HL-60 (cell line): Measurements from ENCODE around the gene TEX29.

Experiments used
- DNase-seq, 2 experiments: peaks; one replicate each; pipeline ENCODE4 v3.0.0-alpha.2; 2010 to 2020; ENCODE audit warnings: low read depth in 1 of 2, low spot score in 1 of 2
- H3K27ac ChIP-seq: fragments of 250-450 bp; sonication (Bioruptor Pico); replicated peaks from 2 replicates; pipeline ENCODE4 v1.5.1; 2020; ENCODE audit warnings: mild to moderate bottlenecking, moderate library complexity
- H3K27me3 ChIP-seq: fragments of 250-450 bp; sonication (Bioruptor Pico); 2 replicates; pipeline ENCODE4 v1.5.1; 2021; ENCODE audit warnings: mild to moderate bottlenecking, moderate library complexity; ENCODE audit not compliant: insufficient read depth, poor library complexity, severe bottlenecking
- H3K4me3 ChIP-seq: replicated peaks from 2 replicates; pipeline ENCODE4 v1.5.1; 2011; ENCODE audit warnings: mild to moderate bottlenecking, control low read depth, low read length; ENCODE audit not compliant: insufficient read depth
- GABPA ChIP-seq: IDR thresholded peaks from 2 replicates; pipeline ENCODE4 v1.6.1; 2012; ENCODE audit warnings: low read depth
- POLR2AphosphoS5 ChIP-seq: IDR thresholded peaks from 2 replicates; pipeline ENCODE4 v1.6.1; 2012; ENCODE audit warnings: low read depth
- SPI1 ChIP-seq: IDR thresholded peaks from 2 replicates; pipeline ENCODE4 v1.6.1; 2012; ENCODE audit warnings: low read depth, mild to moderate bottlenecking, borderline replicate concordance
- TF ChIP-seq, protein P1 (sequence below): IDR thresholded peaks from 2 replicates; pipeline ENCODE4 v1.6.1; 2012; ENCODE audit warnings: low read depth; ENCODE audit not compliant: insufficient replicate concordance
- TF ChIP-seq, protein P2 (sequence below): IDR thresholded peaks from one replicate; pipeline ENCODE4 v1.5.1; 2011; ENCODE audit warnings: low read length, control low read depth, inconsistent platforms; ENCODE audit not compliant: insufficient read depth

The TEX29 gene

DNA sequence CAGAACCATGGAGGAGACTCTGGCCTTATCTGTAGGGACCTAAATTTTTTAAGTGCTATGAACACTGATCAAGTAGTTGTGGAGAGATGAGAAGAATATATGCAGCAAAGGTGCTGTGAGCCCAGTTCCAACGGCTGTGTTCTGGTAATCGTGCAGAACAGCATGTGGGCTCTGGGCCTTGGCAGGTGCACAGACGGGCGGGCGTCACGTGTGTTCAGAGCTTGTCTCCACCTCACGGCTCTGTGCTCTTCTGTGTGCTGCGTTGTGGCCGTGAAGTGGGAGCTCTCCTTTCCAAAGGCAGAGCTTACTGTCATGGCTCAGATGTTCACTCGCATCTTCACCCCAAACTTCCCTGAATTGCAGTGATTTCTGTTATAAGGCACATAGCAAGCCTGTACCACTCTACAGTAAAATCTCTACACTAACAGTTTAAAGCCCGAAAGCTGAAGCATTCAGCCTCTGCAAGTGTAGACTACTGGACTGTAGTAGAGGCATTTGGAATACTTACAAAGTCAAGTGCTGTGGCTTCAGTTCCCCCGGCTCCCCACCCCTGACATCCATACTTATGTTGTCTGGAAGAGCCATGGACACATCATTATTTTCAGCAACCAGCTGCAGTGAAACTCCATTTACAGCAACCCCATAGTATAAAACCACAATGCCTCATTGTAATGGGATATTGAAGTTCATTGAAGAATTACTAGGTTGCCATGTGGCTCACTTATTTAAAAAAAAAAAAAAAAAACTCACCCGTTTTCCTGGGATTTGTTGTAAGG lies 27.5 kb upstream of the TEX29 start:
- H3K27ac ChIP-seq: no peak overlapping the region
- no peak for DNase-seq
- no peaks in the 10 kb centered on the region for H3K27me3 ChIP-seq
- TF ChIP-seq, protein P1, sequence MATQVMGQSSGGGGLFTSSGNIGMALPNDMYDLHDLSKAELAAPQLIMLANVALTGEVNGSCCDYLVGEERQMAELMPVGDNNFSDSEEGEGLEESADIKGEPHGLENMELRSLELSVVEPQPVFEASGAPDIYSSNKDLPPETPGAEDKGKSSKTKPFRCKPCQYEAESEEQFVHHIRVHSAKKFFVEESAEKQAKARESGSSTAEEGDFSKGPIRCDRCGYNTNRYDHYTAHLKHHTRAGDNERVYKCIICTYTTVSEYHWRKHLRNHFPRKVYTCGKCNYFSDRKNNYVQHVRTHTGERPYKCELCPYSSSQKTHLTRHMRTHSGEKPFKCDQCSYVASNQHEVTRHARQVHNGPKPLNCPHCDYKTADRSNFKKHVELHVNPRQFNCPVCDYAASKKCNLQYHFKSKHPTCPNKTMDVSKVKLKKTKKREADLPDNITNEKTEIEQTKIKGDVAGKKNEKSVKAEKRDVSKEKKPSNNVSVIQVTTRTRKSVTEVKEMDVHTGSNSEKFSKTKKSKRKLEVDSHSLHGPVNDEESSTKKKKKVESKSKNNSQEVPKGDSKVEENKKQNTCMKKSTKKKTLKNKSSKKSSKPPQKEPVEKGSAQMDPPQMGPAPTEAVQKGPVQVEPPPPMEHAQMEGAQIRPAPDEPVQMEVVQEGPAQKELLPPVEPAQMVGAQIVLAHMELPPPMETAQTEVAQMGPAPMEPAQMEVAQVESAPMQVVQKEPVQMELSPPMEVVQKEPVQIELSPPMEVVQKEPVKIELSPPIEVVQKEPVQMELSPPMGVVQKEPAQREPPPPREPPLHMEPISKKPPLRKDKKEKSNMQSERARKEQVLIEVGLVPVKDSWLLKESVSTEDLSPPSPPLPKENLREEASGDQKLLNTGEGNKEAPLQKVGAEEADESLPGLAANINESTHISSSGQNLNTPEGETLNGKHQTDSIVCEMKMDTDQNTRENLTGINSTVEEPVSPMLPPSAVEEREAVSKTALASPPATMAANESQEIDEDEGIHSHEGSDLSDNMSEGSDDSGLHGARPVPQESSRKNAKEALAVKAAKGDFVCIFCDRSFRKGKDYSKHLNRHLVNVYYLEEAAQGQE: no peak
- TF ChIP-seq GABPA (no peak), SPI1 (no peak), POLR2AphosphoS5 (no peak)
- TF ChIP-seq, protein P2, sequence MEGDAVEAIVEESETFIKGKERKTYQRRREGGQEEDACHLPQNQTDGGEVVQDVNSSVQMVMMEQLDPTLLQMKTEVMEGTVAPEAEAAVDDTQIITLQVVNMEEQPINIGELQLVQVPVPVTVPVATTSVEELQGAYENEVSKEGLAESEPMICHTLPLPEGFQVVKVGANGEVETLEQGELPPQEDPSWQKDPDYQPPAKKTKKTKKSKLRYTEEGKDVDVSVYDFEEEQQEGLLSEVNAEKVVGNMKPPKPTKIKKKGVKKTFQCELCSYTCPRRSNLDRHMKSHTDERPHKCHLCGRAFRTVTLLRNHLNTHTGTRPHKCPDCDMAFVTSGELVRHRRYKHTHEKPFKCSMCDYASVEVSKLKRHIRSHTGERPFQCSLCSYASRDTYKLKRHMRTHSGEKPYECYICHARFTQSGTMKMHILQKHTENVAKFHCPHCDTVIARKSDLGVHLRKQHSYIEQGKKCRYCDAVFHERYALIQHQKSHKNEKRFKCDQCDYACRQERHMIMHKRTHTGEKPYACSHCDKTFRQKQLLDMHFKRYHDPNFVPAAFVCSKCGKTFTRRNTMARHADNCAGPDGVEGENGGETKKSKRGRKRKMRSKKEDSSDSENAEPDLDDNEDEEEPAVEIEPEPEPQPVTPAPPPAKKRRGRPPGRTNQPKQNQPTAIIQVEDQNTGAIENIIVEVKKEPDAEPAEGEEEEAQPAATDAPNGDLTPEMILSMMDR: no peak
- H3K4me3 ChIP-seq: no peak overlapping the region

DNA sequence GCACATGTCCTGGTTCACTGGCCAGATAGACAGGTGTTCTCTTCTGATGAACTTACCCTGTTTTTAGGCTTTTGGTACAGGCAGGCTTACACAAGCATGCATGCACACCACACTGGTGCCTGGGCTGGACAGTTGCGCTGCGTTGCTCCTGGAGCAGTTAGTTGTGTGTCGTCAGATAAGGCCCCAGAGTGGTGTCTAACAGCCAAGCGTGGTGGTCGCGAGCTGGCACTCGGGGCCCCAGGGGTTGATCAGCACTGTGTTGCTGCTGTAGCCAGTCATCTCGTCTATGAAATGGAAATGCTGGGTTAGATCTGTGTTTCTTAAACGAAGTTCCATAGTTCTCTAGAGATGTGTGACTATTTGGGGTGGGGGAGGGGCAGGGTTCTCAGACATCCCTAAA lies 24.6 kb upstream of the TEX29 start:
- DNase-seq: no peak
- Histone ChIP-seq H3K4me3 (no peak overlapping the region), H3K27ac (no peak overlapping the region), H3K27me3 (no peaks in the 10 kb centered on the region)
- TF ChIP-seq, protein P2: no peak
- TF ChIP-seq POLR2AphosphoS5: no peak

DNA sequence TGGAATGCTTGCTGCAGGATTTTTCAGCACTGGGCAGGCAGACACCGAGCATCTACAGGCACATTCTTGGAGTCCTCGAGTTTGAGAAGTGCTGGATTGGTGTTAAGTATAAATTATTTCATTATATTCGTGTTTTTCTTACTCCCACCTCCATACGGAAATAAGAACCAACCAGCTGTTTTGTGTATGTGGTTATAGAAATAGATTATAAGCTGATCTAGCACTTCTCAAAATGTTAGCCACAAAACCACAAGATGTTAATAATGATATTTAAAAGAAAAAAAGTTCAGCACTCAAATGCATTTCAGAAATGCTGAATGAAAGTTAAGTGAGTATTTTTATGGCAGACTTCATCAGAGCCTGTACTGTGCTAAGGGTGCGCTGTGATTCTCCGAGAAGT lies 24.0 kb upstream of the TEX29 start:
- no peaks in the 10 kb centered on the region for H3K27me3 ChIP-seq
- TF ChIP-seq SPI1 (no peak), GABPA (no peak)
- TF ChIP-seq, protein P1: no peak
- no peak for DNase-seq
- no peak overlapping the region for H3K4me3 ChIP-seq
- no peak overlapping the region for H3K27ac ChIP-seq

DNA sequence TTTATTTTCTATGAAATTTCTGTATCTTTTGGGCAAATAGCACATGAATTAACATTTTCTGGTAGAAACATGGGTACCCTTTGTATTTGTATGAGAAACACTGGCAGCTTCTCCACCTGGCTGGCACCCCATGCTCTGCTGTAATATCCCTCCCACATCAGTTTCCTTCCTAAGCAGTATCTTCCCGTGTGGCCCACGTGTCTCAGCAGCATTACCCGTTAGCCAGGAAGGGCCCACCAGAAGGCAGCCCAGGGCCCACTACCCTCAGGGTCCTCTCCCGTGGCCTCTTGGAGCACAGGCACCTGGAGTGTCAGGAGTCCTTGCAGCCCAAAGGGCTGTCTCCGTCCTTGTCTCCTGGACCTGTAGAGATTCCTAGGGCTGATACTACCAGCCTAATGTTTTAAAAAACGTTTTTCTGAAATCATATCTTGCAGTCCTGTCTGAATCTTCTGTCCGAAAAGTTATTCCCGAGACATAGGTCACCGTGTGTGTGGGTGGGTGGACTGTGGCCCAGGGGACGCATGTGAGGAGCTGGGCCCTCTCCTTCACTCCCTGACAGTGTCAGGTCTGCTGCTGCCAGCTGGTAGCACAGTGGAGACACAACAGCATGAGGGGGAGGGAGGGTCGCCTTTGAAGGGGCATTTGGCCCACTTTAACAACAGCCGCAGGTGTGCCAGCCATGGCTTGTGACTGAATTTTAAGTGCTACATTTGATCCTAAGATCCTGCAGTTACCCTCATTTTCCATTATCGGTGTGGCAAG lies 22.0 kb upstream of the TEX29 start:
- no peak for TF ChIP-seq GABPA
- TF ChIP-seq, protein P2: no peak
- TF ChIP-seq, protein P1: no peak
- no peak for TF ChIP-seq SPI1
- no peak for TF ChIP-seq POLR2AphosphoS5
- Histone ChIP-seq H3K4me3 (no peak overlapping the region), H3K27ac (no peak overlapping the region), H3K27me3 (no peaks in the 10 kb centered on the region)
- no peak for DNase-seq
